SU-DHL-6 (cell line): Measurements from ENCODE around the gene YIF1A.

Experiments
- H2AFZ ChIP-seq: fragments of 200-600 bp; sonication (generic); 2 replicates; pipeline ENCODE4 v1.6.1; 2014; ENCODE audit warnings: low read depth, mild to moderate bottlenecking, moderate library complexity, mixed read lengths, antibody characterized with exemption, low read length; ENCODE audit not compliant: severe bottlenecking
- H3F3A ChIP-seq: fragments of 200-600 bp; shearing (Covaris generic); 2 replicates; pipeline ENCODE4 v1.6.0; 2016; ENCODE audit warnings: antibody characterized with exemption, mild to moderate bottlenecking; ENCODE audit not compliant: insufficient read depth
- H3K27ac ChIP-seq: fragments of 200-600 bp; sonication (generic); 2 replicates; pipeline ENCODE4 v1.5.1; 2016; ENCODE audit warnings: low read depth, mild to moderate bottlenecking, low read length, moderate library complexity, mixed read lengths
- H3K27me3 ChIP-seq: fragments of 200-600 bp; sonication (generic), shearing (Covaris generic); 2 replicates; pipeline ENCODE4 v1.6.0; 2014; ENCODE audit warnings: mild to moderate bottlenecking, low read length
- H3K36me3 ChIP-seq: fragments of 200-600 bp; sonication (generic); 2 replicates; pipeline ENCODE4 v1.6.1; 2014; ENCODE audit warnings: mild to moderate bottlenecking, low read length, mixed read lengths
- H3K4me2 ChIP-seq: fragments of 300-600, 200-600 bp; shearing (Covaris generic), sonication (generic); 2 replicates; pipeline ENCODE4 v1.6.0; 2014; ENCODE audit warnings: low read length, low read depth, mild to moderate bottlenecking; ENCODE audit not compliant: poor library complexity, severe bottlenecking
- H3K4me3 ChIP-seq: fragments of 200-600 bp; sonication (generic); 2 replicates; pipeline ENCODE4 v1.5.1; 2014; ENCODE audit warnings: antibody characterized with exemption, low read length, mild to moderate bottlenecking, mixed read lengths; ENCODE audit not compliant: insufficient read depth, poor library complexity, severe bottlenecking
- H3K79me2 ChIP-seq: fragments of 200-600 bp; sonication (generic); 2 replicates; pipeline ENCODE4 v1.6.1; 2014; ENCODE audit warnings: mild to moderate bottlenecking, low read length, moderate library complexity; ENCODE audit not compliant: insufficient read depth
- H3K9ac ChIP-seq: fragments of 200-600 bp; sonication (generic); 2 replicates; pipeline ENCODE4 v1.7.0; 2014; ENCODE audit warnings: mild to moderate bottlenecking, low read length
- H3K9me2 ChIP-seq: fragments of 200-600 bp; sonication (generic); replicated peaks from 2 replicates; pipeline ENCODE4 v1.6.1; 2014; ENCODE audit warnings: low read length; ENCODE audit not compliant: insufficient read depth
- H3K9me3 ChIP-seq: fragments of 200-600 bp; sonication (generic); 2 replicates; pipeline ENCODE4 v1.6.1; 2014; ENCODE audit warnings: low read length, mixed read lengths; ENCODE audit not compliant: insufficient read depth
- H4K20me1 ChIP-seq: fragments of 200-600 bp; sonication (generic); 2 replicates; pipeline ENCODE4 v1.6.1; 2014; ENCODE audit warnings: low read depth, mild to moderate bottlenecking, antibody characterized with exemption, low read length, moderate library complexity, mixed read lengths
- CTCF ChIP-seq: fragments of 200-600 bp; sonication (generic); IDR thresholded peaks from one replicate; pipeline ENCODE4 v1.5.1; 2017; ENCODE audit warnings: antibody characterized with exemption, mild to moderate bottlenecking, low read length, moderate library complexity; ENCODE audit not compliant: insufficient read depth, poor library complexity, severe bottlenecking
- EZH2phosphoT487 ChIP-seq: fragments of 200-600 bp; sonication (generic), shearing (Covaris generic); conservative IDR thresholded peaks from 2 replicates; pipeline ENCODE4 v1.6.1; 2018; ENCODE audit warnings: mild to moderate bottlenecking, antibody characterized with exemption, low read length, moderate library complexity, mixed read lengths

The YIF1A gene

GRCh38 chr11:66247801-66248200 lies 41.1 kb downstream of the YIF1A start:
- no peak overlapping the region for H3K4me3 ChIP-seq
- no peaks in the 10 kb centered on the region for H3K79me2 ChIP-seq
- no peaks in the 10 kb centered on the region for H3K9me3 ChIP-seq
- no peaks in the 10 kb centered on the region for H4K20me1 ChIP-seq
- H3K9ac ChIP-seq, result no peak overlapping the region
- no peak overlapping the region for H2AFZ ChIP-seq
- H3K36me3 ChIP-seq, result no peaks in the 10 kb centered on the region
- no peaks in the 10 kb centered on the region for H3F3A ChIP-seq
- H3K4me2 ChIP-seq, result no peak overlapping the region
- TF ChIP-seq CTCF, result no peak
- TF ChIP-seq EZH2phosphoT487, result no peak
- no peaks in the 10 kb centered on the region for H3K27me3 ChIP-seq
- H3K27ac ChIP-seq, result no peak overlapping the region
- H3K9me2 ChIP-seq, result no peaks in the 10 kb centered on the region

- no peaks in the 10 kb centered on the region for H4K20me1 ChIP-seq
- H3K27me3 ChIP-seq, result no peaks in the 10 kb centered on the region
- no peak overlapping the region for H3K27ac ChIP-seq
- no peaks in the 10 kb centered on the region for H3K36me3 ChIP-seq
- no peaks in the 10 kb centered on the region for H3K9me2 ChIP-seq
- no peak overlapping the region for H3K4me3 ChIP-seq
- H3K79me2 ChIP-seq, result no peaks in the 10 kb centered on the region
- no peak overlapping the region for H2AFZ ChIP-seq
- no peak overlapping the region for H3K4me2 ChIP-seq
- H3K9me3 ChIP-seq, result no peaks in the 10 kb centered on the region
- no peak overlapping the region for H3K9ac ChIP-seq
- no peaks in the 10 kb centered on the region for H3F3A ChIP-seq
- TF ChIP-seq CTCF (no peak), EZH2phosphoT487 (no peak)
Measured at GRCh38 chr11:66247295-66247694, 41.6 kb downstream of the YIF1A start.

GRCh38 chr11:66243782-66244535 lies 45.0 kb downstream of the YIF1A start:
- Histone ChIP-seq H3F3A (no peaks in the 10 kb centered on the region), H3K9me3 (no peaks in the 10 kb centered on the region), H3K36me3 (no peaks in the 10 kb centered on the region), H3K9ac (no peak overlapping the region), H4K20me1 (no peaks in the 10 kb centered on the region), H3K79me2 (no peaks in the 10 kb centered on the region), H2AFZ (no peak overlapping the region), H3K9me2 (no peaks in the 10 kb centered on the region), H3K27me3 (no peaks in the 10 kb centered on the region), H3K27ac (no peak overlapping the region), H3K4me3 (no peak overlapping the region), H3K4me2 (no peak overlapping the region)
- no peak for TF ChIP-seq EZH2phosphoT487
- no peak for TF ChIP-seq CTCF
